ENCODE results near the gene LRP1B. TPM values are rescaled to one million over a fixed set of nuclear protein-coding genes. Genes with fewer than 3 reads are reported as not detected.

LRP1B gene
- total RNA-seq, 1 donor from 2014 or later, result 8.8 TPM

- Histone ChIP-seq H3K9me3 (no peaks in the 10 kb centered on the region), H3K27ac (no peak overlapping the region), H3K27me3 (no peaks in the 10 kb centered on the region), H3K4me1 (no peaks in the 10 kb centered on the region), H3K36me3 (no peaks in the 10 kb centered on the region), H3K4me3 (no peak overlapping the region)
- no peak for DNase-seq (ENCODE audit: extremely low spot score in 2 of 2)
- TF ChIP-seq, protein P1, sequence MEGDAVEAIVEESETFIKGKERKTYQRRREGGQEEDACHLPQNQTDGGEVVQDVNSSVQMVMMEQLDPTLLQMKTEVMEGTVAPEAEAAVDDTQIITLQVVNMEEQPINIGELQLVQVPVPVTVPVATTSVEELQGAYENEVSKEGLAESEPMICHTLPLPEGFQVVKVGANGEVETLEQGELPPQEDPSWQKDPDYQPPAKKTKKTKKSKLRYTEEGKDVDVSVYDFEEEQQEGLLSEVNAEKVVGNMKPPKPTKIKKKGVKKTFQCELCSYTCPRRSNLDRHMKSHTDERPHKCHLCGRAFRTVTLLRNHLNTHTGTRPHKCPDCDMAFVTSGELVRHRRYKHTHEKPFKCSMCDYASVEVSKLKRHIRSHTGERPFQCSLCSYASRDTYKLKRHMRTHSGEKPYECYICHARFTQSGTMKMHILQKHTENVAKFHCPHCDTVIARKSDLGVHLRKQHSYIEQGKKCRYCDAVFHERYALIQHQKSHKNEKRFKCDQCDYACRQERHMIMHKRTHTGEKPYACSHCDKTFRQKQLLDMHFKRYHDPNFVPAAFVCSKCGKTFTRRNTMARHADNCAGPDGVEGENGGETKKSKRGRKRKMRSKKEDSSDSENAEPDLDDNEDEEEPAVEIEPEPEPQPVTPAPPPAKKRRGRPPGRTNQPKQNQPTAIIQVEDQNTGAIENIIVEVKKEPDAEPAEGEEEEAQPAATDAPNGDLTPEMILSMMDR (IDR thresholded peaks at IDR 0.05), result no peak
- TF ChIP-seq POLR2AphosphoS5 (IDR thresholded peaks at IDR 0.05; ENCODE audit: insufficient read depth in 1 of 2, low read depth in 1 of 2) (no peak), POLR2A (IDR thresholded peaks at IDR 0.05) (no peak)
- intact Hi-C loops (cut with DNase I), result no loop called here
These were observed 97.4 kb downstream of the LRP1B start for GRCh38 chr2:142033393-142033792.

- TF ChIP-seq POLR2A (IDR thresholded peaks at IDR 0.05), result no peak
- TF ChIP-seq, protein P1 (IDR thresholded peaks at IDR 0.05), result no peak
- no peak for TF ChIP-seq POLR2AphosphoS5 (IDR thresholded peaks at IDR 0.05; ENCODE audit: insufficient read depth in 1 of 2, low read depth in 1 of 2)
- Histone ChIP-seq H3K4me1 (no peaks in the 10 kb centered on the region), H3K36me3 (no peaks in the 10 kb centered on the region), H3K27ac (no peak overlapping the region), H3K27me3 (no peaks in the 10 kb centered on the region), H3K9me3 (no peaks in the 10 kb centered on the region), H3K4me3 (no peak overlapping the region)
- intact Hi-C loops (cut with DNase I), result no loop called here
- no peak for DNase-seq (ENCODE audit: extremely low spot score in 2 of 2)
These were observed 99.2 kb downstream of the LRP1B start for GRCh38 chr2:142031656-142032055.

- intact Hi-C loops (cut with DNase I), result no loop called here
- Histone ChIP-seq H3K9me3 (no peaks in the 10 kb centered on the region), H3K4me3 (no peak overlapping the region), H3K4me1 (no peaks in the 10 kb centered on the region), H3K36me3 (no peaks in the 10 kb centered on the region), H3K27ac (no peak overlapping the region), H3K27me3 (no peaks in the 10 kb centered on the region)
- TF ChIP-seq, protein P1 (IDR thresholded peaks at IDR 0.05), result no peak
- TF ChIP-seq POLR2AphosphoS5 (IDR thresholded peaks at IDR 0.05; ENCODE audit: insufficient read depth in 1 of 2, low read depth in 1 of 2) (no peak), POLR2A (IDR thresholded peaks at IDR 0.05) (no peak)
- DNase-seq (ENCODE audit: extremely low spot score in 2 of 2), result no peak
These were observed 100.1 kb downstream of the LRP1B start for GRCh38 chr2:142030735-142031134.

- H3K4me3 ChIP-seq, result no peak overlapping the region
- intact Hi-C loops (cut with DNase I), result no loop called here
- TF ChIP-seq POLR2AphosphoS5 (IDR thresholded peaks at IDR 0.05; ENCODE audit: insufficient read depth in 1 of 2, low read depth in 1 of 2), result no peak
- TF ChIP-seq, protein P1 (IDR thresholded peaks at IDR 0.05), result no peak
- TF ChIP-seq POLR2A (IDR thresholded peaks at IDR 0.05), result no peak
- no peak overlapping the region for H3K27ac ChIP-seq
- no peaks in the 10 kb centered on the region for H3K9me3 ChIP-seq
- H3K36me3 ChIP-seq, result no peaks in the 10 kb centered on the region
- no peaks in the 10 kb centered on the region for H3K27me3 ChIP-seq
- DNase-seq (ENCODE audit: extremely low spot score in 2 of 2), result no peak
- H3K4me1 ChIP-seq, result no peaks in the 10 kb centered on the region
These were observed 100.8 kb downstream of the LRP1B start for GRCh38 chr2:142029974-142030373.

GRCh38 chr2:142025394-142025793 is 105.4 kb downstream of the LRP1B start:
- Histone ChIP-seq H3K9me3 (no peaks in the 10 kb centered on the region), H3K4me3 (no peak overlapping the region), H3K27ac (no peak overlapping the region), H3K36me3 (no peaks in the 10 kb centered on the region), H3K27me3 (no peaks in the 10 kb centered on the region), H3K4me1 (no peaks in the 10 kb centered on the region)
- intact Hi-C loops (cut with DNase I), result no loop called here
- TF ChIP-seq POLR2A (IDR thresholded peaks at IDR 0.05) (no peak), POLR2AphosphoS5 (IDR thresholded peaks at IDR 0.05; ENCODE audit: insufficient read depth in 1 of 2, low read depth in 1 of 2) (no peak)
- TF ChIP-seq, protein P1 (IDR thresholded peaks at IDR 0.05), result no peak
- no peak for DNase-seq (ENCODE audit: extremely low spot score in 2 of 2)

Measured in vagina (tissue), 2 donors.